ENCODE results near the gene NRG2. TPM values are rescaled to one million over a fixed set of nuclear protein-coding genes. Genes with fewer than 3 reads are reported as not detected.

The NRG2 gene
- total and polyA plus RNA-seq, 2 of the 4 experiments (the other 2 are of a cell fraction): 0.18 TPM; not detected in 1

GRCh38 chr5:140076788-140077187, 33.7 kb upstream of the NRG2 start:
- Histone ChIP-seq H4K91ac (ENCODE audit: insufficient read depth, low read depth, low read length) (no peak overlapping the region), H3K14ac (replicated peaks; ENCODE audit: low read depth, low read length) (no peak overlapping the region), H3K9me3 (ENCODE audit: control insufficient read depth, insufficient read depth, low read length) (no peaks in the 10 kb centered on the region), H3K23ac (ENCODE audit: low read depth, low read length) (no peak overlapping the region), H3K4me1 (ENCODE audit: control insufficient read depth, insufficient read depth, low read length) (no peaks in the 10 kb centered on the region), H3K18ac (ENCODE audit: low read depth, low read length) (no peak overlapping the region), H3K27ac (ENCODE audit: insufficient read depth, low read length) (no peak overlapping the region), H3K56ac (ENCODE audit: extremely low read depth, insufficient read depth, low read length) (no peak overlapping the region), H3K27me3 (ENCODE audit: control insufficient read depth, insufficient read depth, low read length) (peaks cover 15% of the 10 kb centered on the region), H4K20me1 (ENCODE audit: insufficient read depth, low read length) (no peaks in the 10 kb centered on the region), H3K4me2 (ENCODE audit: low read depth, low read length) (no peak overlapping the region), H2BK120ac (ENCODE audit: low read depth, low read length) (no peak overlapping the region), H2BK20ac (ENCODE audit: low read depth, low read length) (no peak overlapping the region), H4K8ac (ENCODE audit: low read depth in 2 of 2, low read length in 2 of 2) (no peak overlapping the region), H3K79me1 (ENCODE audit: low read depth in 1 of 2, low read length in 2 of 2) (no peaks in the 10 kb centered on the region), H3K36me3 (ENCODE audit: control insufficient read depth, insufficient read depth, low read length) (no peaks in the 10 kb centered on the region), H3K9me1 (ENCODE audit: insufficient read depth, low read length) (no peaks in the 10 kb centered on the region), H4K5ac (ENCODE audit: low read depth, low read length) (no peak overlapping the region), H2AFZ (replicated peaks; ENCODE audit: low read length, poor library complexity) (no peak overlapping the region), H3K4me3 (ENCODE audit: insufficient read depth, low read depth, low read length) (no peak overlapping the region), H3K9ac (ENCODE audit: low read depth, low read length) (no peak overlapping the region), H2BK15ac (ENCODE audit: low read depth, low read length) (no peak overlapping the region), H2AK9ac (replicated peaks; ENCODE audit: low read depth, low read length, poor library complexity) (no peak overlapping the region), H3K4ac (ENCODE audit: low read depth, low read length) (no peak overlapping the region), H2AK5ac (ENCODE audit: low read depth, low read length) (no peak overlapping the region), H2BK5ac (ENCODE audit: low read depth, low read length, poor library complexity, severe bottlenecking) (no peak overlapping the region)
- TF ChIP-seq FOS (IDR thresholded peaks at IDR 0.05; ENCODE audit: low read depth, low read length) (no peak), MAZ (IDR thresholded peaks at IDR 0.05; ENCODE audit: borderline replicate concordance, low read depth, low read length) (no peak), POLR2A (IDR thresholded peaks at IDR 0.05; ENCODE audit: low read depth, low read length) (no peak), CTCF (conservative IDR thresholded peaks at IDR 0.05; ENCODE audit: low read depth, low read length) (no peak), SMC3 (IDR thresholded peaks at IDR 0.05; ENCODE audit: low read depth, low read length) (no peak), CEBPB (IDR thresholded peaks at IDR 0.05; ENCODE audit: low read depth, low read length) (no peak), NFE2L2 (IDR thresholded peaks at IDR 0.05; ENCODE audit: low read depth, low read length) (no peak), ELK1 (IDR thresholded peaks at IDR 0.05; ENCODE audit: borderline replicate concordance, low read depth, low read length) (no peak), CHD1 (IDR thresholded peaks at IDR 0.05; ENCODE audit: low read depth, low read length) (no peak), RAD21 (IDR thresholded peaks at IDR 0.05; ENCODE audit: low read length) (no peak), MXI1 (IDR thresholded peaks at IDR 0.05; ENCODE audit: borderline replicate concordance, low read depth, low read length) (no peak), RCOR1 (IDR thresholded peaks at IDR 0.05; ENCODE audit: insufficient replicate concordance, low read length) (no peak), USF2 (IDR thresholded peaks at IDR 0.05; ENCODE audit: low read depth, low read length) (no peak), MAFK (IDR thresholded peaks at IDR 0.05; ENCODE audit: low read depth, low read length) (no peak), RFX5 (IDR thresholded peaks at IDR 0.05; ENCODE audit: low read depth, low read length) (no peak), BHLHE40 (IDR thresholded peaks at IDR 0.05; ENCODE audit: low read depth, low read length) (no peak)
- BruUV-seq (replicated peaks): no TSS peak
- ChIA-PET CTCF (interaction anchor here (1.4 to 1.9 kb wide), 2 partner anchors 70 to 83 kb away, joined by 3 to 6 read pairs; no protein-coding TSS in a partner anchor), POLR2A (ENCODE audit: unreplicated experiment) (no interaction called here)
- ATAC-seq (ENCODE audit: low read depth): no peak
- intact Hi-C loops (cut with micrococcal nuclease) (loop anchor here (10.0 kb wide), 1 partner anchor 278 kb away; no protein-coding TSS in a partner anchor), in situ Hi-C loops (cut with MboI; ENCODE audit: low sequenced_read_pairs) (no loop called here), dilution Hi-C loops (cut with HindIII; ENCODE audit: low sequenced_read_pairs, unreplicated experiment) (no loop called here)
- no peak for DNase-seq
- 40% methylated on average over 1 of the region's 2 CpGs; no CpG with 5 or more reads in 1 of the 2 experiments for WGBS, 2 experiments (ENCODE audit: extremely low coverage in 2 of 2, insufficient read length in 1 of 2)

All from IMR-90 (cell line).